ENCODE data around the gene C1RL. TPM values are rescaled to one million over a fixed set of nuclear protein-coding genes. Genes with fewer than 3 reads are reported as not detected.

Gene C1RL
- total RNA-seq, 2 experiments from 2014 or later, result 3.0 to 10.4 TPM

GRCh38 chr12:7106082-7106481 lies 2.9 kb downstream of the C1RL start:
- no TSS peak for BruUV-seq (replicated peaks)
- H3K4me3 ChIP-seq (ENCODE audit: low read depth, low read length, poor library complexity, severe bottlenecking), result no peak overlapping the region
- no peak for DNase-seq (ENCODE audit: low spot score)
- H3K79me2 ChIP-seq (ENCODE audit: insufficient read depth, low read depth, low read length), result no peaks in the 10 kb centered on the region
- peaks cover 16% of the 10 kb centered on the region for H3K9me3 ChIP-seq (ENCODE audit: low read length)
- ChIA-PET POLR2A (no interaction called here), CTCF (ENCODE audit: unreplicated experiment) (no interaction called here)
- intact Hi-C loops (cut with micrococcal nuclease; ENCODE audit: unreplicated experiment), result loop anchor here (5.0 kb wide), 2 partner anchors 89 to 234 kb away; partner anchors contain the start of genes LPCAT3 and SPSB2
- H3K9me2 ChIP-seq (ENCODE audit: insufficient read depth, low read length), result no peaks in the 10 kb centered on the region
- no peak overlapping the region for H3K27ac ChIP-seq (ENCODE audit: low read depth, low read length, poor library complexity, severe bottlenecking)
- no peaks in the 10 kb centered on the region for H3K36me3 ChIP-seq (ENCODE audit: insufficient read depth, low read length)
- no peak overlapping the region for H2AFZ ChIP-seq (ENCODE audit: low read length)
- H4K20me1 ChIP-seq (ENCODE audit: insufficient read depth, low read length), result no peaks in the 10 kb centered on the region
- H3K4me2 ChIP-seq (ENCODE audit: low read length), result no peak overlapping the region
- peaks cover 10% of the 10 kb centered on the region for H3K4me1 ChIP-seq (ENCODE audit: insufficient read depth, low read length, poor library complexity, severe bottlenecking)
- TF ChIP-seq CTCF (conservative IDR thresholded peaks at IDR 0.05; ENCODE audit: low read length), result no peak
- TF ChIP-seq EZH2phosphoT487 (IDR thresholded peaks at IDR 0.05; ENCODE audit: borderline replicate concordance, low read depth, low read length), result no peak

- POLR2A ChIA-PET, result no interaction called here
Measured at GRCh38 chr12:7103837-7104584, 5.0 kb downstream of the C1RL start.

More at GRCh38 chr12:7103837-7104584, 5.0 kb downstream of the C1RL start:
- Histone ChIP-seq H3K9me3 (ENCODE audit: low read length) (peaks cover 16% of the 10 kb centered on the region), H3K79me2 (ENCODE audit: insufficient read depth, low read depth, low read length) (no peaks in the 10 kb centered on the region), H3K36me3 (ENCODE audit: insufficient read depth, low read length) (no peaks in the 10 kb centered on the region), H3K27ac (ENCODE audit: low read depth, low read length, poor library complexity, severe bottlenecking) (no peak overlapping the region), H3K9me2 (ENCODE audit: insufficient read depth, low read length) (no peaks in the 10 kb centered on the region), H3K4me2 (ENCODE audit: low read length) (no peak overlapping the region), H4K20me1 (ENCODE audit: insufficient read depth, low read length) (no peaks in the 10 kb centered on the region), H2AFZ (ENCODE audit: low read length) (no peak overlapping the region), H3K4me1 (ENCODE audit: insufficient read depth, low read length, poor library complexity, severe bottlenecking) (peaks cover 10% of the 10 kb centered on the region), H3K4me3 (ENCODE audit: low read depth, low read length, poor library complexity, severe bottlenecking) (no peak overlapping the region)
- no peak for TF ChIP-seq EZH2phosphoT487 (IDR thresholded peaks at IDR 0.05; ENCODE audit: borderline replicate concordance, low read depth, low read length)
- no peak for TF ChIP-seq CTCF (conservative IDR thresholded peaks at IDR 0.05; ENCODE audit: low read length)
- BruUV-seq (replicated peaks), result no TSS peak
- CTCF ChIA-PET (ENCODE audit: unreplicated experiment), result interaction anchor here (0.5 kb wide), 1 partner anchor 121 kb away, joined by 3 read pairs; no protein-coding TSS in a partner anchor
- DNase-seq (ENCODE audit: low spot score), result no peak
- intact Hi-C loops (cut with micrococcal nuclease; ENCODE audit: unreplicated experiment), result no loop called here
